Peyer's patch (tissue), 4 donors: ENCODE measurements around the gene PLCL2. TPM values are rescaled to one million over a fixed set of nuclear protein-coding genes. Genes with fewer than 3 reads are reported as not detected.
"Not testable (repeated sequence)": the region's sequence is repeated elsewhere in the genome, so short reads cannot be mapped to it uniquely, and the experiment has no call there.

ENCODE experiments used
- DNase-seq, 3 donors: peaks; one replicate each; pipeline ENCODE4 v3.0.0-alpha.2; 2017 to 2019
- H3K27ac ChIP-seq, 4 donors: fragments of 200-600 bp; sonication (generic); one replicate each; pipeline ENCODE4 v1.5.1; 2016 to 2019
- H3K27me3 ChIP-seq, 2 donors: fragments of 200-600 bp; sonication (generic); one replicate each; pipeline ENCODE4 v1.5.1; 2019
- H3K36me3 ChIP-seq, 3 donors: fragments of 200-600 bp; sonication (generic); one replicate each; pipeline ENCODE4 v1.5.1; 2016 to 2019
- H3K4me1 ChIP-seq, 4 donors: fragments of 200-600 bp; sonication (generic); one replicate each; pipeline ENCODE4 v1.5.1; 2016 to 2019
- H3K4me3 ChIP-seq, 4 donors: fragments of 200-600 bp; sonication (generic); 1 replicate in 3 of 4; 2 replicates in 1 of 4; pipeline ENCODE4 v1.5.1; 2016 to 2019; ENCODE audit warnings: mild to moderate bottlenecking in 1 of 4
- H3K9me3 ChIP-seq, 4 donors: fragments of 200-600 bp; sonication (generic); one replicate each; pipeline ENCODE4 v1.5.1; 2016 to 2019; ENCODE audit warnings: mild to moderate bottlenecking in 1 of 4
- CTCF ChIP-seq, 6 experiments: fragments of 450-650 bp in 4 of 6; fragments of 200-600 bp in 2 of 6; sonication (generic) in 1 of 6; IDR thresholded peaks; one replicate each; pipeline ENCODE4 v1.5.1; 2017 to 2019; ENCODE audit warnings: antibody characterized with exemption in 6 of 6, mild to moderate bottlenecking in 3 of 6, moderate library complexity in 1 of 6
- POLR2A ChIP-seq, 2 donors: fragments of 450-650 bp; IDR thresholded peaks; one replicate each; pipeline ENCODE4 v1.5.1; 2017; ENCODE audit warnings: antibody characterized with exemption in 2 of 2, mild to moderate bottlenecking in 2 of 2, moderate library complexity in 2 of 2
- total RNA-seq, 4 donors: library from RNA; depleted of rRNA; stranded (reverse); fragments of >200 nt; gene quantifications; one replicate each; pipeline ENCODE4 v1.1.0, GENCODE V29; 2016

Gene PLCL2
- total RNA-seq, 4 donors from 2014 or later, result 21.8 to 39.6 (median 25.4) TPM

GRCh38 chr3:17094551-17094950 lies 209.8 kb downstream of the PLCL2 start:
- Histone ChIP-seq H3K4me1 (no peaks in the 10 kb centered on the region), H3K9me3 (no peaks in the 10 kb centered on the region), H3K36me3 (peaks cover 0 to 4% (median 0%) of the 10 kb centered on the region in 3 donors), H3K27me3 (no peaks in the 10 kb centered on the region), H3K27ac (no peak overlapping the region), H3K4me3 (no peak overlapping the region)
- TF ChIP-seq POLR2A (IDR thresholded peaks at IDR 0.05), result no peak
- no peak for TF ChIP-seq CTCF (IDR thresholded peaks at IDR 0.05)
- no peak for DNase-seq

DNA sequence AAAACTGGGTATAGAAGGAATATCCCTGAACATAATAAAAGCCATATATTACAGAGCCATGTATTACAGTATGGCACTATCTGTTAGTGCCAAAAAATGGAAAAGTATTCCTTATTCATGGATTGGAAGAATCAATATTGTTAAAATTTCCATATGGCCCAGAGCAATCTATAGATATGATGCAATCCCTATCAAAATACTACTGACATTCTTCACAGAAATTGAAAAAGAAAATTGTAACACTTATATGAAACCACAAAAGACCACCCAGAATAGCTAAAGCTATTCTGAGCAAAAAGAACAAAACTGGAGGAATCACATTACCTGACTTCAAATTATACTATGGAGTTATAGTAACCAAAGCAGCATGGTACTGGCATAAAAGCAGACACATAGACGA lies 218.8 kb downstream of the PLCL2 start:
- H3K36me3 ChIP-seq, result no peaks in the 10 kb centered on the region
- TF ChIP-seq CTCF (IDR thresholded peaks at IDR 0.05) (no peak), POLR2A (IDR thresholded peaks at IDR 0.05) (no peak)
- DNase-seq, result no peak

DNA sequence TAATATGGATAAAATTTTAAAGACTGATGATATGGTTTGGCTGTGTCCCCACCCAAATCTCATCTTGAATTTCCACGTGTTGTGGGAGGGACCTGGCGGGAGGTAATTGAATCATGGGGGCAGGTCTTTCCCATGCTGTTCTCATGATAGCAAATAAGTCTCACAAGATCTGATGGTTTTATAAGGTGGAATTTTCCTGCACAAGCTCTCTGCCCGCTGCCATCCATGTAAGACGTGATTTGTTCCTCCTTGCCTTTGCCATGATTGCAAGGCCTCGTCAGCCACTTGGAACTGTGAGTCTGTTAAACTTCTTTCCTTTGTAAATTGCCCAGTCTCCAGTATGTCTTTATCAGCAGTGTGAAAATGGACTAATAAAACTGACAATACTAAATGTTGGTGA lies 222.0 kb downstream of the PLCL2 start:
- H3K36me3 ChIP-seq, H3K27me3 ChIP-seq, H3K4me3 ChIP-seq, H3K9me3 ChIP-seq, H3K27ac ChIP-seq, H3K4me1 ChIP-seq, DNase-seq: not testable (repeated sequence)

More for the DNA sequence above, 218.8 kb downstream of the PLCL2 start:
- Histone ChIP-seq H3K4me1 (no peaks in the 10 kb centered on the region), H3K27me3 (no peaks in the 10 kb centered on the region), H3K27ac (no peak overlapping the region), H3K9me3 (no peaks in the 10 kb centered on the region), H3K4me3 (no peak overlapping the region)

- no peak overlapping the region for H3K4me3 ChIP-seq
- no peaks in the 10 kb centered on the region for H3K4me1 ChIP-seq
- no peak overlapping the region for H3K27ac ChIP-seq
- no peaks in the 10 kb centered on the region for H3K27me3 ChIP-seq
- H3K9me3 ChIP-seq, result no peaks in the 10 kb centered on the region
- H3K36me3 ChIP-seq, result no peaks in the 10 kb centered on the region
- no peak for DNase-seq
- TF ChIP-seq POLR2A (IDR thresholded peaks at IDR 0.05), result no peak
- TF ChIP-seq CTCF (IDR thresholded peaks at IDR 0.05), result no peak
Measured at GRCh38 chr3:17110660-17111396, 226.1 kb downstream of the PLCL2 start.

DNA sequence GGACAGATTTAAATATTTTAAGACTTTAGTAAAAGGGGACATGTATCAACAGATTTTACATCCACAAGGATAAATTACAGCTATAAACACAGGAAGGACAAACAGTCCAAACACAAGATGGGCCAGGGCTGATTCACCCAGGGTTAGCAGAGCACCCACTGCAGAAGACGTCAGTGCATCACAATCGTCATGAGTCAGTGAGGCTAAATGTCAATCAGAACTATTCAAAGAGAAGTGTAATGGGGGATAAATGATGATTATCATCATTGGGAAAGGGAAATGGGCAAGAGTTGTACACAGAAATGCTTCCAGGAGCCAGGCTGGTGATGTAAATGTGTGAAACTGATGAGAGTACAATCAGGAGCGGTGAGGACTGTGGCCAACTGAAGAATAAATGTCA lies 226.8 kb downstream of the PLCL2 start:
- H3K27me3 ChIP-seq, result no peaks in the 10 kb centered on the region
- no peak for DNase-seq
- H3K27ac ChIP-seq, result no peak overlapping the region
- no peaks in the 10 kb centered on the region for H3K9me3 ChIP-seq
- no peak overlapping the region for H3K4me3 ChIP-seq
- TF ChIP-seq CTCF (IDR thresholded peaks at IDR 0.05), result no peak
- TF ChIP-seq POLR2A (IDR thresholded peaks at IDR 0.05), result no peak
- no peaks in the 10 kb centered on the region for H3K4me1 ChIP-seq
- no peaks in the 10 kb centered on the region for H3K36me3 ChIP-seq

- Histone ChIP-seq H3K27me3 (no peaks in the 10 kb centered on the region), H3K36me3 (no peaks in the 10 kb centered on the region), H3K4me3 (no peak overlapping the region), H3K27ac (no peak overlapping the region), H3K9me3 (no peaks in the 10 kb centered on the region), H3K4me1 (no peaks in the 10 kb centered on the region)
- TF ChIP-seq POLR2A (IDR thresholded peaks at IDR 0.05) (no peak), CTCF (IDR thresholded peaks at IDR 0.05) (no peak)
- DNase-seq, result no peak
Measured at GRCh38 chr3:17115186-17115585, 230.4 kb downstream of the PLCL2 start.
